Smooth muscle cell of the brain vasculature (primary cell): ENCODE measurements around the gene CCDC201.
"Not testable (repeated sequence)": the region's sequence is repeated elsewhere in the genome, so short reads cannot be mapped to it uniquely, and the experiment has no call there.

Experiments used
- DNase-seq: peaks from one replicate; pipeline ENCODE4 v3.0.0-alpha.2; 2012; ENCODE audit warnings: low read depth, low spot score

Gene CCDC201

DNA sequence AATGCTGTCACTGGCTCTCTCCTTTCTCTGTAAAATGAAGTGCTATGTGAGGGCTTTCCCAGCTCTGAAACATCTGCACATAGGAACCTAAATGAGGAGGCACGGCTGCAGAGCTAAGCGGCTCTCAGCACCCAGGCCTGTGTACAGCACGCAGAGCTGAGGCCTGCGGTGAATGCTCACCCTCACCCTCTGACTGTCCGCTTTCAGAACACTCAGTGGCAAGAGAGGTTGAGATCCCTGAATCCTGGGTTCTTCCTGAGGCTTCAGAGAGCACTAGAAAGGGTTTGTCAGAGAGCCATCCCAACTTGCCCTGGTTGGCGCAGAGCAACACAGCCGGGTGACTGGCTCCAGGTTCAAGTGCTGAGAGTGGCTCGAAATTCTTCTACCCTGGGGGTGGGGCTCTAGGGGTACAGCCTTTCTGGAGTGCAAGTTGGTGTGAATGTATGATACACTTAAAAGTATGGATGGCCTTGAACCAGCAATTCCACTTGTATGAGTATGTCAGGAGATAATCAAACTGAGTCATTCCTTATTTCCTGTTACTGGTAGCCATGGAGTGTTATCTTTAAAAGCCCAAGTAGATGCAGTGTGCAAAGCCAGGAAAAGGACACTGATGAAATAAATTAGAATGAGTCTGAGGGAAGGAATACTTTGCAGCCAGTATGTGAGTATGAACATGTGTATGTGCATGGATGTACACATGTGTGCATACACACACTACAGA lies 1.7 kb upstream of the CCDC201 start:
- DNase-seq, result no peak

DNA sequence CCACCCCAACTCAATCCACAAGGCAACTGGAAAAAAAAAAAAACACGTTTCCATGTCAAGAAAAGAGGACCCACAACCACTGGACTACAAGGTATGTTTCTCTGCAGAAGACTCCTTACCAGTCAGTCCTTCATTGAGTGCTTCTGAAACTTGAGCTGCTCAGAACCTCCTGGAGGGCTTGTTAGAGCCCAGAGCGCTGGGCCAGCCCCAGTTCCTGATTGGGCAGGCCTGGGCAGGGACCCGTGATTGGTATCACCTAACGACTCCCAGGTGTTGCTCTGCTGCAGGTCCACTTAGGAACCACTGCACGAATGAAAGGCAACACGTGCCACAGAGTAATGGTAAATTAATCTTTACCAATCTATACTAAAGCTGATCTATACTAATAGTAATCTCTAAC lies 473 bp upstream of the CCDC201 start:
- DNase-seq, result no peak

DNA sequence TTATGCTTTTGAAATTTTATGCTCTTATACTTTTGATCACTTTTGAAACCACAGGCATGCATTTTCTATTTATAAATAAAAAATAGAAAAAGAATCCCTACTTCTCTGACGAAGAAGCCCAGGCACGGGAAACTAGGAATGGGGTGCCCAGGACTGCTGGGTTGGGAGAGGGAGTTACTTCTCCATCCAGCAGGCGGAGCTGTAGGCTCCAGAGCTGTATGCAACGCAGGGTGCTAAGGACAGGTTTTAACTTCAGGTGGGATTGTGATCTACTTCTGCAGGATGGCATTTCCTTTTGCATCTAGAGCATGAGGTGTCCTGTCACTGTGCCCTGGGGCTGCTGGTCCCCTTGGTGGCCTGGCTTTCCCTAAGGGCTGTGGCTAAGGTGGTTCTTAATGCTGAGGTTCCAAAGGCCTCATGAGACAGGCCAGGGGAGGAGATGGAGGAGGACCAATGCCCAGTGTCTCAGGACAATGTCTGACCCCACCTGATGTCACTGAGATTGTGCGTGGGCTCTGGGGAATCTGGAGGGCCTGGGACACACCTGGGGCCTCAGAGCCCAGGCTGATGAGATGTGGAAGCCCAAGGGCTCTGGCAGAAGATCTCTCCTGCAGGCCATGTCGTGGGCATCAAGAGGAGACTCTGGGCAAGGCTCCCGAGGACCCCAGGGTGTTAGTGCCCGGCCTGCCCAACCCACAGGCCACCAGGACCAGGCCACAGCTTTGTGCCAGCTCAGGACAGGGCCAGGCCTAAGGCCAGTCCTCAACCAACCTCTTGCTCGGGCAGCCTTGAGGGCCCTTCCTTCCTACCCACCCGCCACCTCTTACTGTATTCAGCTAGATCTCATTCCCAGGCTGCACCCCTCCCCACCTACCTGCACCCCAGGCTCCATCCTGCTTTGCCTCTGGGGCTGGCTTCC lies 507 bp downstream of the CCDC201 start:
- no peak for DNase-seq

DNA sequence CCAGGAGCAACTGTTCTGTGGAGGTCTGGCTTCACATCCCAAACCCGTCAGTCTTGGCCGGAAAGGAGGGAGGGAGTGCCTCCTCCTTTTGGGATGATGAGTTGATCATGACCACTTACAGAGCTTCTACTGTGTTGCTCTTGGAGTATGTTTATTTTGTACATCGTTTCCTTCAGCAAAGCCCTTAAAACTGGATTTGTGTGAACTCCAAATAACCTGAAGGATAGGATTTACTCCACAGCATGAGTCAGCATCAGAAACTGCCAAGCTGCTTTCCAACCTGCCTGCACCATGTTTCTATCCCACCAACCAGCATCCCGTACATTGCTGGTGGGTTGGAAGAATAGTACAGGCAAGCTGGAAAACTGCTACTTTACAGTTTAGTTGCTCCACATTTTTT lies 3.5 kb downstream of the CCDC201 start:
- no peak for DNase-seq

DNA sequence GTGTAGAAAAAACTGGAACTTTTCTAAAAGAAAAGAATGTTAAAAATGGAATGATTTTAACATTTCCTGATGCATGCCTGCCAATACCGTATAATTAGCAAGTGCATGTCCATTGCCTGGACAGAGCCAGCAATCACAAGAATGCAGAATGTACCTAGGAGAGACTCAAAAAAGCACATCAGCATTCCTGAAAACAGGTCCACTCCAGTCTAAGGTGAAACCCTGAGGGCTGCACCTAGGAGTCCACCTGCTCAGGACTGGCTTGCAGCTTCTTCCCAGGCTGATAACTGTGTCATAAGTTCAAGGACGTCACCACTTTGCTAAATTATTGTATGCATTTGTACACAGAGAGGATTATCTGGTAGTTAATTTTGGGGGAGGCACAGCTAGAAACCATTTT lies 5.4 kb downstream of the CCDC201 start:
- DNase-seq, result no peak

DNA sequence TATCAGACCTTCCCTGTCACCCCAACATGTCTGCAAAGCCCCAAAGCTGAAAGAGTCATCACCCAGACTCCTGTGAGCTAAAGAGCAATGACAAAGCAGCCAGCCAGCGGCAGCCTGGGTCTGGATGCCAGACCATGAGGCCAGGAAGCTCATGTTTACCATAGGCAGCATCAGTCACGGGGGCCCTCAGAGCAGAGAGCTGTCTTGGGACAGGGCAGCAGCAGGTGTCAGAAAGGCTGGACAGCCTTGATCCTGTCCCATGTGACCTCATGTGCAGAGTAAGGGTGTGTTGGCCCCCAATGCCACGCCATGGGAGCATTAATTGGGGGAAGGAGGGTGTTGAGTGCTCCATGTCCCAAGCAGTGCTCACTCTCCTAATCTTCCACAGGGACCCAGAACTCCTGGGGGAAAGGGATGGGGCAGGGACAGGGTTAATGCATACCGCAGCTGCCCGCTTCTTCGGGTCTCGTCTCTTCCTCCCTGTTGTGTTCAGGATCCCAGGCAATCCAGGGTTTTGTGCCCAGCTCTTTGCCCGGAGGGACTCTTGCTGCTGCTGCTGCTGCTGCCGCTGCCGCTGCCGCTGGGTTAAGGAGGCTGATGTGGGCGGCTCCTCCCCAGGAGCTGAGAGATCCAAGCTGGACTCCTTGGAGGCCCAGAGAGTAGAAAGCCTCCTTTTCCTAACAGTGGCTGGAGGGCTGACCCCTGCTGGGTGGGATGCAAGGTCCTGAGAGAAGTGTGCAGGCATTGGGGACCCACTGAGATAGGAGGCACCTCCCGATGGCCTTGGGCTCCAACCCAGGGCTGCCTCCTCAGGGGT lies 7.1 kb downstream of the CCDC201 start:
- no peak for DNase-seq

DNA sequence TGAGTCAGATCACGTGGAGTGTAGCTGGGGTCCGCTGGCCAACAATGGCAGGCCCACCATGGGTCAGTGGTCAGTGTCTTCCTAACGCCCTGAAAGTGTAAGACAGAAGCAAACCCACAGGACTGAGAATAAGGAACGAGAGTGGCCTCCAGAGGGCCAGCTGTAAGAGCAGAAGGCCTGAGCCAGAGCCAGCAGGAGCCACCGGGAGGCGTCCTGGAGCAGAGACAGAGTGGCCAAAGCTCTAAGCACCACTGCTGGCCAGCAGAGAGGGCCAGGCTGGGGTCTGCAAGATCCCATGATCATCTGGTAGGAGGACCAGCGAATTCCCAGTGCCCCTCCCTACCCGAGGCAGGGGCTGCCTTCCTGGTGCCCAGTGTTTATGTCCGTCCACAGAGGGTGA lies 9.2 kb downstream of the CCDC201 start:
- no peak for DNase-seq

DNA sequence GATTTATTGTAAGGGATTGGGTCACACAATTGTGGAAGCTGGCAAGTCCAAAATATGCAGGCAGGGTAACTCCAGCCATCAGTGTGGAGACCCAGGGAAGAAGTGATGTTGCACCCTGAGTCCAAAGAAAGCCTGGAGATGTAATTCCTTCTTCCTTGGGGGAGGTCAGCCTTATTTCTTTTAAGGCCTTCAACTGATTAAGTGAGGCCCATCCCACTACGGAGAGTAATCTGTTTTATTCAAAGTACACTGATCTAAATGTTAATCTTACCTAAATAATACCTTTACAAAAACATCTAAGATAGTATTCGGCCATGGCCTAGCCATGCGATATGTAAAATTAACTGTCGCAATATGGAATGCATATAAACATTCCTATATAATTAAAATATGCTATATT lies 16.0 kb downstream of the CCDC201 start:
- DNase-seq, result not testable (repeated sequence)

DNA sequence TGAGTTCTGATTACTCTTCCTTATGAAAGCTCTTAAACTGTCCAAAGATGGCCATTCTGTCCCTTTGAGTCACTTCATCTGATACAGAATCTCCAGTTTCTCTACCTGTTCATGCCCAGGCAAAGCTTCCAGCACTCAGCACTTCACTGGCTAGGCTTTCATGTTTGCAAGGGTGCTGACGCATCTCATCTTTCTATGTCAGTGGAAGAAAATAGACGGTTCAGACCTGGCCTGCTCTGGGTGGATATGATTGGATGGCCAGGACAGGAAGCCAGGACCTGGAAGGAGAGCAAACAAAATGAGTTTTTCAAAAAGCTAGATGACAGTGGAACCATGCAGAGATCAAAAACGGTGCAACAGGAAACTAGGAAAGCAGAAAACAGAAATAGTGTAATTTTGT lies 17.2 kb downstream of the CCDC201 start:
- not testable (repeated sequence) for DNase-seq

DNA sequence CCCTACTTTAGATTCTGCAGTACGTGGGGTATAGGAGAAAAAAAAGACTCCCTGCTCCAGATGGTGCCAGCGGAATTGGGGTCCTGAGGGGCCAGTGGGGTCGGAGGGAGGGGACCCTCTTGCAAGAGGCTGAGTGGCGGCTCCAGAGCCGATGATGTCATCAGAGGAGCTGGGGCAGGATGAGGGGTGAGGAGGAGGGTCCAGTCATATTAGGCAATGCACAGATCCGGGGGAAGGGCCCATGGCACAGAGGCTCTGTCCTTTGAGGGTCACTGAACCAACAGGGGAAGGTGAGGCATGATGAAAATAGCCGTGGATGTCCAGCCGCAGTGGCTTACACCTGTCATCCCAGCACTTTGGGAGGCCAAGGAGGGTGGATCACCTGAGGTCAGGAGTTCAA lies 19.4 kb downstream of the CCDC201 start:
- not testable (repeated sequence) for DNase-seq

DNA sequence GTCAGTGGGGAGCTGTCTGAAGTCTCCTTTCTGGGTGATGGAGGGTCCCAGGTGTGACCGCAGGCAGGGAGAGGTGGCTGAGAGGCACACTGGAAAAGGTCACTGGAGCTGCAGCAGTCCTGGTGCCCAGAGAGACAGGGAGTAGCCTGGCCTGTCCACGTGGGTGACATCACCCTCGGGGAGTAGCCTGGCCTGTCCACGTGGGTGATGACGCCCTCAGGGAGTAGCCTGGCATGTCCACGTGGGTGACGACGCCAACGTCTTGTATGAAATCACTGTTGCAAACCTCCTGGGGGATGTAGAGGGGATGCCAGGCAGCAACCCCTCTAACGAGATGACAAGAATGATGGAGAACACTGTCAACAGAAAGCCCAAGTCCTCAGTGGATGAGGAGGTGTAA lies 19.9 kb downstream of the CCDC201 start:
- not testable (repeated sequence) for DNase-seq

DNA sequence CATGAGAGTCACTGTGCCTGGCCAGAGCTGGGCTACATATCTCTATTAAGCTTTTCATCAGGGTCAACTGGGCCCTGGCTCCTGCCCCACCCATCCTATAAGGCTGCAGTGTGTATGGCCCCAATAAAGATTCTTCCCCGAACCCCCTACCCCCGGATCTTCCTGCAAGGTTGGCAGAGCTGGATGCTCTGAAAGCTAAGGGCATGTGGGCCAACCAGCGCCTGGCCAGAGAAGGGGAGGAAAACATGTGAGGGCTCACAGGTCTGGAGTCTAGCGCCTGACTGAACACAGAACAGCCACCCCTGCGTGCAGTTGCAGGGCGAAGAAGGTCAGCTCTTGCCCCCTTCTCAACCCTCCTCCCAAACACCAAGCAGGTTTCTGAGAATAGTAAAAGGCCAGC lies 24.1 kb downstream of the CCDC201 start:
- DNase-seq, result not testable (repeated sequence)

DNA sequence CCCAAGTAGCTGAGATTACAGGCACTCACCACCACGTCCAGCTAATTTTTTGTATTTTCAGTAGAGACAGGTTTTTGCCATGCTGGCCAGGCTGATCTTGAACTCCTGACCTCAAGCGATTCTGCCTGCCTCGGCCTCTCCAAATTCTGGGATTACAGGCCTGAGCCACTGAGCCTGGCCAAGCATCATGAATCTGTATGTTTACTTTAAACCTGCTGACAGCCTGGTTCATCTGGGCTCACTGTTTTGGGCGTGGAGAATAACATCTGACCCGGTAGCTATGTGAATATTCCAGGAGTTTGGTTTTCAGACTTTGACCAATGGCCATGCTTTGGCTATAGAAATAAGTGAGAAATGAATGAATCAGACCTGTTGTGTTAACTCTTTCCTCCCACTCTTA lies 26.3 kb downstream of the CCDC201 start:
- not testable (repeated sequence) for DNase-seq

DNA sequence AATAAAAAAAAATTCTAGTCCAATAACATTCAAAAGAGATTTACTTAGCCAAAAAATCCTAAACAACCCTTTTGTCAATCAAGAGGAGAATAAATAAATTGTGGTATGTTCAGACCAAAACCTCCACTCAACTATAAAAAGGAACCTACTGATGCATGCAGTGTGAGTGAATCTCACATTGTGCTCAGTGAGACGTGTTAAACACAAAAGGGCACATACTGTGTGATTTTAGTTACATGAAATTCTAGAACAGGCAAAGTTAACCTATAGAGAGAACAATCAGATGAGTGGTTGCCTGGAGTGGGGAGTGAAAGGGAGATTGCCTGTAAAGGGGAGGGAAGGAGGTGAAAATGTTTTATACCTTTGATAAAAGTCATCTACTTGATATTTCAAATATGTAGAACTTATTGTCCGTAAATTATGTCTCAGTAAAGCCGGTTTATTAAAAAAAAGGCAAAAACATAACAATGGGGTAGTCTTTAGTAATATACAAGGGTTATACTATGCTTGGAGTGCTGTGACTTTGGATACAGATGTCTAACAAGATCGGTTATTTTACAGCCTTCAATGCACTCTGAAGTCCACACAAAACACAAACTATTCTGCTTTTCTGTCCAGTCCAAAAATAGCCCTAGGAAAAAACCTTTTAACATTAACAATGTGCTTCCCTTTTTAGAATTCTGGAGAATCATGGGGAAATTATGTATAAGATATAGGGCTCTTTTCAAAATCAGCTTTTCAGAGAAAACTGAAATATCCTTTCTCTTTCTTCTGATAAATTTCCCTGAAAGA lies 30.8 kb downstream of the CCDC201 start:
- DNase-seq, result not testable (repeated sequence)

DNA sequence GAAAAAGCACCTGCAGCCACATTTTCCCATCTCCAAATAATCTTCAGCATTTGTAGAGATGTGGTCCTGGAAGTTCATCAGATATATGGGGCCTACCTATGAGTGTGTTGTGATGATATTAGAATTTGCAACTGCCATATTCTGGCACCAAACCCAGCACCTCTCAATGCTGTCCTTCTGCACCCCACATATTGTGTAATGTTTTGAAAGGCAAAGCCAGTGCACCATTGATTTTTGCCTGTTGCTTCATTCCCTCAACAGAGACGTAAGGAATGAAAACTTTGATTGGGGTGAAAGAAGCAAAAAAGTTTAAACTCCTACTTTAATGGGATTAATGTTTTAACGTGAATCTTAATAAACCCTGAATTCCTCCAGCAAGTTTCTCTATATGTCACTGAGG lies 34.0 kb downstream of the CCDC201 start:
- DNase-seq, result not testable (repeated sequence)

DNA sequence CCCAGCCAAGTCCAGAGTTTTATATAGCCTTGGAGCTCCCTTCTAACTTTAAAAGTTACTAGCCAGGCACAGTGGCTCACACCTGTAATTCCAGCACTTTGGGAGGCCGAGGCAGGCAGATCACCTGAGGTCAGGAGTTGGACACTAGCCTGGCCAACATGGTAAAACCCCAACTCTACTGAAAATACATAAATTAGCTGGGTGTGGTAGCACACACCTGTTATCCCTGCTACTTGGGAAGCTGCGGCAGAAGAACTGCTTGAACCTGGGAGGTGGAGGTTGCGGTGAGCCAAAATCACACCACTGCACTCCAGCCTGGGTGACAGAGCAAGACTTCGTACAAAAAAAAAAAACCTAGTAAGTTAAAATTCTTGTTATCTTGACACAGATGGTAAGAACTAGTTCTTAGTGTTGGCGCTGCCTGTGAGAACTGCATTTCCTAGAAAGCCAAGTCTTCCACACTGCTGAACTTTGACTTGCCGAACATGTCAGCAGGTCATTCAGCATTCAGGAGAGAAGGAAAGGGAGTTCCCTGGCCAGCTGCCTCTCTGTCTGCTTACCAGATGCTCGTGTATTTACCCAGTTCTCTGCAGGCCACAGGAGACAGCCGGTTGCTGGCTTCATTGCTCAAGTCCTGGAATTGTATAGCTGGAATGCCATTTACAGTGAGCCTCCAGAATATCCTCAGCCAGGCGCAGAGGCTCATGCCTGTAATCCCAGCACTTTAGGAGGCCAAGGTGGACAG lies 40.3 kb downstream of the CCDC201 start:
- not testable (repeated sequence) for DNase-seq

DNA sequence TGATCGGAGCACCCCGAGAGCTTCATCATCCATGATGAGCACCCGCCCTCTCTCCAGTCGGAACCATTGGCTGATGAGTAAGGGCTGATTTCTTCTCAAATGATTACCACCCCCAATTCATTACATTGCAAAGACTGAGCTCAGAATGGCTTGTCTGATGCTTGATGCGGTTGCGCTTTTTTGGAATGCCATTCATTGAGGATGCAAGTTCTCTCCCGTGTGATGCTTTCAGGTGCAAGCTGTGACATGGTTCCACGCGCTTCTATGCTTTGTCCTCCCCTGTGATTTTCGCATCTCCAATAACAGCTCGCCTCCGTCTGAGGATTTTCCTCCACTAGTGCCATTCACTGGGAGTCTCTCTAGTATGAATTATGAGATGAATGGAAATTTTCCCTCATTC lies 43.0 kb downstream of the CCDC201 start:
- not testable (repeated sequence) for DNase-seq

DNA sequence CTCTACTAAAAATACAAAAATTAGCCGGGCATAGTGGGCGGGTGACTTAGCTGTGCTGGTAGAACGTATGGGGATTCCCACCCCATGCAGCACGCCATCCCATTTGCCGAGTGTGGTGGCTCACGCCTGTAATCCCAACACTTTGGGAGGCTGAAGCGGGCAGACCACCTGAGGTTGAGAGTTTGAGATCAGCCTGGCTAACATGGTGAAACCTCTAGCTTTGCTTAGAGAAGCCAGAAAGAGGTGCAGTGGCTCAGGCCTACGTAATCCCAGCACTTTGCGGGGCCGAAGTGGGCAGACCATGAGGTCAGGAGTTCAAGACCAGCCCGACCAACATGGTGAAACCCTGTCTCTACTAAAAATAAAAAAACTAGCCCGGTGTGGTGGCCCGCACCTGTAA lies 45.2 kb downstream of the CCDC201 start:
- DNase-seq, result not testable (repeated sequence)

DNA sequence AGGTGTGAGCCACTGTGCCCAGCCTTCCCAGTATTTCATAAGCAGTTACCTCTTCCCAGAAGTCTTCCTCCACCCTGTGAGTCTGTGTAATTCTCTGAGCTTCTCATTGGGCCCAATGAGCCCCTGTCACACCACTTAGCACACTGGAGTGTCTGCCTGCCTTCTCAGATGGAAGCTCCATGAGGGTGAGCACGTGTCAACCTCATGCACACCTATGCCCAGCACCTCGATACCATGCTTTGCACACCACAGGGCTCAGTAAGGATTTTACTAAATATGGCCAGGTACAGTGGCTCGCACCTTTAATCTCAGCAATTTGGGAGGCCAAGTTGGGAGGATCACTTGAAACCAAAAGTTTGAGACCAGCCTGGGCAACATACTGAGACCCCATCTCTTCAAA lies 46.3 kb downstream of the CCDC201 start:
- DNase-seq, result not testable (repeated sequence)

DNA sequence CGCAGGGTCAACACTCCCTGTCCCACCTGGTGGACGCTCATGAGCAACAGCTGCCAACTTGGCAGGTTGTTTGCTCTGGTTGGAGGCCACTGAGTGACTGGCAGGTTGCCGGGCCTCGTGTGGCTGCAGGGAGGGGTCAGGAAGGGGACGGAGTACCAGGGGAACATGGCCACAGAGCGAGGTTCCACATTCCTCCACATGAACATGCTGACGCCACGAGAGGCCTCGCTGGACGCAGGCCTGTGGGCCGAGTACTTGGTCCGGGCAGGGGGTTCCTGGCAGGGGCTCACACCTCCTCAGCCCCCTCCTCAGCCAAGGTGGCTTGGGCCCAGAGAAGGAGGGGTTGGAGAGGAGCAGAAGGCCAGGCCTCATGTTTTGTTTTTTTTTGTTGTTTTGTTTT lies 54.1 kb downstream of the CCDC201 start:
- not testable (repeated sequence) for DNase-seq
